ENCODE measurements around the gene RBMS1.

DNA sequence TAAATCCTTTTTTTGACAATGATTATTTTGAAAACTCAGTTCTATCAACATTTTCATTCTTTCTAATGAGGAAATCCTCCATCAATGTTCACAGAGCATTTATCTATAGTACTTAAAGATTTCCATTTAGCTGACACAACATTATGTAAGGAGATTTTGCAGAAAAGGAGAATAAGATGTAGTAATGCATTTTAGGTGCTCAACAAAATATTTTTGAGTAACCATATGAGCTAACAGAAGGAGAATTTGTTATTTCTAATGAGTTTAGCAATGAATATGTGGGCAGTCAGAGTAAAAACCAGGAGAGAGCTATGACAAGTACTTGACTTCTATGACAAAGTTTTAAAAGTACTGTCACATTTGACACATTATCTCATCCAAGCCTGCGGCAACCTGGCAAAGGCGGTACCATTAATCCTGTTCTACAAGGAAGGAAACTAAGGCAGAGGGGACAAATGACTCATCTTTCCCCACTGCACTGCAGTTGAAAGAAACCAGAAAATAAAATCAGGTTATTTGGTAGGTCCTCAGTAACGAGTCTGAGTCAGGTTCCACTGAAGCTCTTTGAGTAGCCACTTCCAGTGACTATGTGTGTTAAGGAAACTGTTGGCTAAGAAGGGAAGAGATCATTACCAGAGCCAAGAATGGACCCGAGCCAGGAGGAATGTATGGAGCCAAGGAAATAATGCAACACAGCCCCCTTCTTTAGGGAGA is 159.4 kb downstream of the RBMS1 start:
- TF ChIP-seq, protein P1, sequence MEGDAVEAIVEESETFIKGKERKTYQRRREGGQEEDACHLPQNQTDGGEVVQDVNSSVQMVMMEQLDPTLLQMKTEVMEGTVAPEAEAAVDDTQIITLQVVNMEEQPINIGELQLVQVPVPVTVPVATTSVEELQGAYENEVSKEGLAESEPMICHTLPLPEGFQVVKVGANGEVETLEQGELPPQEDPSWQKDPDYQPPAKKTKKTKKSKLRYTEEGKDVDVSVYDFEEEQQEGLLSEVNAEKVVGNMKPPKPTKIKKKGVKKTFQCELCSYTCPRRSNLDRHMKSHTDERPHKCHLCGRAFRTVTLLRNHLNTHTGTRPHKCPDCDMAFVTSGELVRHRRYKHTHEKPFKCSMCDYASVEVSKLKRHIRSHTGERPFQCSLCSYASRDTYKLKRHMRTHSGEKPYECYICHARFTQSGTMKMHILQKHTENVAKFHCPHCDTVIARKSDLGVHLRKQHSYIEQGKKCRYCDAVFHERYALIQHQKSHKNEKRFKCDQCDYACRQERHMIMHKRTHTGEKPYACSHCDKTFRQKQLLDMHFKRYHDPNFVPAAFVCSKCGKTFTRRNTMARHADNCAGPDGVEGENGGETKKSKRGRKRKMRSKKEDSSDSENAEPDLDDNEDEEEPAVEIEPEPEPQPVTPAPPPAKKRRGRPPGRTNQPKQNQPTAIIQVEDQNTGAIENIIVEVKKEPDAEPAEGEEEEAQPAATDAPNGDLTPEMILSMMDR (IDR thresholded peaks at IDR 0.05 in 4 of 5, conservative IDR thresholded peaks at IDR 0.05 in 1 of 5), result no peak
- no peak for TF ChIP-seq POLR2A (IDR thresholded peaks at IDR 0.05)
